MM.1S (cell line): ENCODE data around the gene TAS2R10.

Experiments used
- DNase-seq: peaks from one replicate; pipeline ENCODE4 v3.0.0-alpha.2; 2015
- H2AFZ ChIP-seq: fragments of 300-600 bp; sonication (generic); 2 replicates; pipeline ENCODE4 v1.6.0; 2016; ENCODE audit warnings: antibody characterized with exemption, low read length
- H3F3A ChIP-seq: fragments of 300-600 bp; sonication (generic); 2 replicates; pipeline ENCODE4 v1.6.1; 2016; ENCODE audit warnings: mild to moderate bottlenecking, antibody characterized with exemption, low read length, moderate library complexity, mixed read lengths; ENCODE audit not compliant: insufficient read depth
- H3K27ac ChIP-seq: fragments of 300-600 bp; sonication (generic); 2 replicates; pipeline ENCODE4 v1.5.1; 2016; ENCODE audit warnings: mild to moderate bottlenecking, low read length
- H3K27me3 ChIP-seq: fragments of 300-600 bp; sonication (generic); replicated peaks from 2 replicates; pipeline ENCODE4 v1.6.0; 2016; ENCODE audit warnings: low read length; ENCODE audit not compliant: insufficient read depth
- H3K36me3 ChIP-seq: fragments of 300-600 bp; sonication (generic); replicated peaks from 2 replicates; pipeline ENCODE4 v1.6.1; 2016; ENCODE audit warnings: mild to moderate bottlenecking, low read length, mixed read lengths; ENCODE audit not compliant: insufficient read depth
- H3K4me1 ChIP-seq: fragments of 300-600 bp; sonication (generic); 2 replicates; pipeline ENCODE4 v1.6.1; 2016; ENCODE audit warnings: low read length, mixed read lengths
- H3K4me2 ChIP-seq: fragments of 300-600 bp; sonication (generic); 2 replicates; pipeline ENCODE4 v1.6.0; 2016; ENCODE audit warnings: low read depth, low read length
- H3K4me3 ChIP-seq: fragments of 300-600 bp; sonication (generic); 2 replicates; pipeline ENCODE4 v1.5.1; 2016; ENCODE audit warnings: low read length, mixed read lengths
- H3K79me2 ChIP-seq: fragments of 300-600 bp; sonication (generic); 2 replicates; pipeline ENCODE4 v1.6.1; 2016; ENCODE audit warnings: mixed run types, low read length, mixed read lengths
- H3K9ac ChIP-seq: fragments of 300-600 bp; sonication (generic); 2 replicates; pipeline ENCODE4 v1.6.1; 2016; ENCODE audit warnings: low read length, mixed read lengths
- H3K9me2 ChIP-seq: fragments of 300-600 bp; sonication (generic); replicated peaks from 2 replicates; pipeline ENCODE4 v1.6.1; 2016; ENCODE audit warnings: mild to moderate bottlenecking, low read length, mixed read lengths; ENCODE audit not compliant: insufficient read depth
- H3K9me3 ChIP-seq: fragments of 300-600 bp; sonication (generic); replicated peaks from 2 replicates; pipeline ENCODE4 v1.6.1; 2016; ENCODE audit warnings: mild to moderate bottlenecking, low read length, mixed read lengths; ENCODE audit not compliant: insufficient read depth
- H4K20me1 ChIP-seq: fragments of 300-600 bp; sonication (generic); 2 replicates; pipeline ENCODE4 v1.6.1; 2016; ENCODE audit warnings: mild to moderate bottlenecking, low read length, moderate library complexity, mixed read lengths; ENCODE audit not compliant: insufficient read depth
- EZH2 ChIP-seq: fragments of 300-600 bp; sonication (generic); optimal IDR thresholded peaks from 2 replicates; pipeline ENCODE3; 2017; ENCODE audit warnings: low read depth, mild to moderate bottlenecking, antibody characterized with exemption, low read length, mixed read lengths
- EZH2phosphoT487 ChIP-seq: fragments of 300-600 bp; sonication (generic); IDR thresholded peaks from 2 replicates; pipeline ENCODE4 v1.6.1; 2018; ENCODE audit warnings: antibody characterized with exemption, low read length
- TF ChIP-seq, protein P1 (sequence below): fragments of 300-600 bp; sonication (generic); IDR thresholded peaks from 2 replicates; pipeline ENCODE4 v1.5.1; 2016; ENCODE audit warnings: antibody characterized with exemption, low read length, mixed read lengths

The TAS2R10 gene

DNA sequence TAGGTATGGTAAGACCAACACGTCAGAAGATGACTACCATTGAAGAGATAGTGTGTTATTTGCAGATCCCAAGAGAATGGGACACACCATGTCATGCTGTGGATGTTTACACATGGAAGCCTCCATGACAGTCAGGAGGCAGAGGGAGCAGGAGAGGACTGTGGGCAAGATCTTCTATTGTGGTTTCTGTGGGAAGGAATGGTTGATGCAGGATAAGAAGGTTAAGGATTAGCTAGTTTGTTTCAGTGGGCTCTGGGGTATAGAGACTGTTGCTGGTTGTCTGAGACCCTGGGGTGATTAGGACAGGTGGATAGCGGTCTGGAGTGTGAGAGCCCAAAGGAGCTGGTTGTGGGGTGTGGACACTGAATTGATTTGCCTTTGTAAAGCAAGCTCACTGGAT, 47.1 kb downstream of the TAS2R10 start:
- Histone ChIP-seq H3K79me2 (no peaks in the 10 kb centered on the region), H3K36me3 (no peaks in the 10 kb centered on the region), H3F3A (no peaks in the 10 kb centered on the region), H3K9me3 (no peaks in the 10 kb centered on the region), H3K27ac (no peak overlapping the region), H3K4me1 (no peaks in the 10 kb centered on the region), H2AFZ (no peak overlapping the region), H3K4me2 (no peak overlapping the region), H3K4me3 (no peak overlapping the region), H3K9me2 (no peaks in the 10 kb centered on the region), H4K20me1 (no peaks in the 10 kb centered on the region), H3K27me3 (no peaks in the 10 kb centered on the region), H3K9ac (no peak overlapping the region)
- TF ChIP-seq, protein P1, sequence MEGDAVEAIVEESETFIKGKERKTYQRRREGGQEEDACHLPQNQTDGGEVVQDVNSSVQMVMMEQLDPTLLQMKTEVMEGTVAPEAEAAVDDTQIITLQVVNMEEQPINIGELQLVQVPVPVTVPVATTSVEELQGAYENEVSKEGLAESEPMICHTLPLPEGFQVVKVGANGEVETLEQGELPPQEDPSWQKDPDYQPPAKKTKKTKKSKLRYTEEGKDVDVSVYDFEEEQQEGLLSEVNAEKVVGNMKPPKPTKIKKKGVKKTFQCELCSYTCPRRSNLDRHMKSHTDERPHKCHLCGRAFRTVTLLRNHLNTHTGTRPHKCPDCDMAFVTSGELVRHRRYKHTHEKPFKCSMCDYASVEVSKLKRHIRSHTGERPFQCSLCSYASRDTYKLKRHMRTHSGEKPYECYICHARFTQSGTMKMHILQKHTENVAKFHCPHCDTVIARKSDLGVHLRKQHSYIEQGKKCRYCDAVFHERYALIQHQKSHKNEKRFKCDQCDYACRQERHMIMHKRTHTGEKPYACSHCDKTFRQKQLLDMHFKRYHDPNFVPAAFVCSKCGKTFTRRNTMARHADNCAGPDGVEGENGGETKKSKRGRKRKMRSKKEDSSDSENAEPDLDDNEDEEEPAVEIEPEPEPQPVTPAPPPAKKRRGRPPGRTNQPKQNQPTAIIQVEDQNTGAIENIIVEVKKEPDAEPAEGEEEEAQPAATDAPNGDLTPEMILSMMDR, result no peak
- TF ChIP-seq EZH2 (no peak), EZH2phosphoT487 (no peak)
- DNase-seq, result no peak
